ENCODE results near the gene FKBP4.
A peak's percentile ranks its signal among the peaks of the same experiment; 100 is the strongest.

FKBP4 gene

DNA sequence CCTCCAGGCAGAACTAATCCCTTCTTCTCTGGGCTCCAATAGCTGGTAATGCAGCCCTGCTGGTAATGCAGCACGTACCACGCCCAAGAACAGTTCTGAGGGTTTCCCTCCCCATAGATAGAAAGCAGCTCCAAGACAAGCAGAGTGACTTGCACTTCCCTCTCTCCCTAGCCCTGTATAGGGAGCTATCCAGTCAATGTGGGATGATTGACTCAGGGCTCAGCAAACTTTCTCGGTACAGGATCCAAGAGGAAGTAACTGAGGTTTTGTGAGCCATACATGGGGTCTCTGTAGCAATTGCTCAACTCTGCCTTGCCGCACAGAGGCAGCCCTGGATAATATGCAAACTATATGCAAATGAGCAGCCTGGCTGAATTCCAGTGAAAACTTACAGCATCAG is 15.5 kb upstream of the FKBP4 start:
- DNase-seq (ENCODE audit: low read depth): no peak

- no peak for DNase-seq (ENCODE audit: low read depth)
These were observed 10.7 kb upstream of the FKBP4 start for GRCh38 chr12:2783936-2784600.

GRCh38 chr12:2785017-2785416 is 9.8 kb upstream of the FKBP4 start:
- no peak for DNase-seq (ENCODE audit: low read depth)

- DNase-seq (ENCODE audit: low read depth): no peak
These were observed 3.7 kb upstream of the FKBP4 start for GRCh38 chr12:2791089-2791488.

GRCh38 chr12:2792671-2793500 is 1.9 kb upstream of the FKBP4 start:
- DNase-seq (ENCODE audit: low read depth): no peak

DNA sequence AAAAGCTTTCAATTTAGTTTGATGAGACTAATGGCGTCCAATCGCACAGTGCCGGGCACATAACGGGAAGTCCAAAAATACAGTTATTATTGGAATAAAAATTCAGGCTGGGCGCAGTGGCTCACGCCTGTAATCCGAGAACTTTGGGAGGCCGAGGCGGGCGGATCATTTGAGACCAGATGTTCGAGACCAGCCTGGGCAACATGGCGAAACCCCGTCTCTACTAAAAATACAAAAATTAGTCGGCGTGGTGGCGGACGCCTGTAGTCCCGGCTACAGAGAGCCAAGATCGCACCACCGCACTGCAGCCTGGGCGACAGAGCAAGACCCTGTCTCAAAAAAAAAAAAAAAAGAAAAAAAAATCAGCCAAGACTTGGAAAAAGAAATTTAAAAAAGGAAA is 1.2 kb upstream of the FKBP4 start:
- no peak for DNase-seq (ENCODE audit: low read depth)

DNA sequence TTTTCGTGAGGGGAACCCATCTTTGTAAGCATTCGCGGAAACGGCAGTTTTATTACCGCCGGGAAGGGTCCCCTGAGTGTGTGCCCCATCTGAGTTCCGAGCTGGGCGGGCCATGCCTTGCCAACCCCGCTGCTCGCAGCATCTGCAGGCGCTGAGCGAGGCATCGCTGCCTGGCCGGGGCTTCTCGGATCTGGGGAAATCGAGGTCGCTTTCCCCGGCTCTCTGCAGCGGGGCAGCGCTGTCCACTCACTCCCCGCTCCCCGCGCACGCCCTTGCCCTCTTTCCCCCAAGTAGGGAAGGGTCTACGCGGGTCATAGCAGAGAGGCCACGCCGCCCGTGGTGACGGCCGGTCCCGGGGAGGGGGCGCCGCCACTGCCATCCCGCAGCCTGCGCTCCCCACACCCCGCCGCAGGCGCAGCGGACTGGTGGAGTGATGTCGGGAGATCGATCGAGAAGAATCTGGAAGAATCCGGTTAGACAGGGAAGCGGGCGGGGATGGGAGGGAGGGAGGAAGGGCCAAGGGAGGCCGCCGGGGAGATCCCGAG is 507 bp upstream of the FKBP4 start:
- no peak for DNase-seq (ENCODE audit: low read depth)

DNA sequence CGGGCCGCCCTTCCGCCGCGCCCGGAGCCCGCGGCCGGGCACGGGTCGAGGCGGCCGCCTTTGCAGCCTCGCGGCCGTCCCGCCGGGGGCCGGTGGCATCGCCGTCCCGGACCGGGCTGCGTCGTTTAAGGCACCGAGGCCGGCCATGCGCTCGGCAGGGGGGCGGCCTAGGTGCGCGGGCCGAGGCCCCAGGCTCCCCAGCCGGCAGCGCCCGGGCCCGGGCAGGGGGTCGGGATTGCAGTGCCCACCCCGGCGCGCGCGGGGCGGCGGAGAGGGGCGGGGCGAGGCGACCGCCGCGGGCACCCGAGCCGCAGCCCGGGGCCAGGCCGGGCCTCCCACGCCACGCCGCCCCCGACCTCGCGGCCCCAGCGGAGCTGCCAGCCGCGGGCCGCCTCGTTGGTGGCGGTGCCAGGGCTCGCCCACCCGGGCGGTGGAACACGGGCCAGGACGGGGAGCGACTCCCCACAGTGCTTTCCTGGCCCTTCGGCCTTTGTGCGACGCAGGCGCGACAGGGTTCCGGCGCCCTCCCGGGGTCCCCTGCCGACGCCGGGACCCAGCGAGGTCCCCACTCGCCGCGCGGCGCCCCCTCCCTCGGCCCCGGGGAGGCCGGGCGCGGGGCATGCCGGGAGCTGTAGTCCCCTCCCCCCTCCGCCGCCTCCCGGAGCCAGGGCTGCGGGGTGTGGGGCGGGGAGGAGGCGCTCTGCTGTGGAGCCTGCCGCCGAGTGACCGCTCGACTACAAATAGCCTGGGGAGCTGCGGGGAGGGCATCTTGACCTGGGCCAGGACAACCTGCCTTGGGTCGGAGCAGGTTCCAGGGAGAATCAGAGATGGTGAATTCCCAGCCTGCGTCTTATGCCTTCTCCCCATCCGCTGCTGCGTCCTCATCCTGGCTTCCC is 769 bp downstream of the FKBP4 start:
- DNase-seq (ENCODE audit: low read depth): peak; percentile 25

DNA sequence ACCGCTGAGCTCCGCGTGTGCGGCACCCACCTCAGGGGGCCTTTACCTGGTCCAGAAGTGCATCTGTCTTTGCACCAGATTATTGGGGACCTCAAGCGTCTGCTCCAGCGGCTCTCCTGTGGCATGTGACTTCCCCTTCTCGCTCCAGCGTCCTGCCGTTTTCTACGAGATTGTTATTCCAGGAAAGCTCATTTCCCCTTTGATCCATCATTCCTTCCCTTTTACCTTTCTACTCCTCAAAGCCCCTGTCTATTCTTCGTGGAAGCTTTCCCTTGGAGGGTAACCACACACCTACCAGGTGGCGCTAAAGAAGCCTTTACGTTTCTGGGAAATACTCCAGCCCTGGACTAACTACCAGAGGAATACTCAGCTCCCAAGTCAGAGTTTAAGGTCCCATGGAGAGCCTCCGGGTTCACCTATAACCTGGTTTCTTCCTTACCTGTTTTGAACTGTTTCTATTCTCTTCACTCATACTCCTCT is 1.5 kb downstream of the FKBP4 start:
- DNase-seq (ENCODE audit: low read depth): no peak

GRCh38 chr12:2797721-2798418 is 3.1 kb downstream of the FKBP4 start:
- no peak for DNase-seq (ENCODE audit: low read depth)

DNA sequence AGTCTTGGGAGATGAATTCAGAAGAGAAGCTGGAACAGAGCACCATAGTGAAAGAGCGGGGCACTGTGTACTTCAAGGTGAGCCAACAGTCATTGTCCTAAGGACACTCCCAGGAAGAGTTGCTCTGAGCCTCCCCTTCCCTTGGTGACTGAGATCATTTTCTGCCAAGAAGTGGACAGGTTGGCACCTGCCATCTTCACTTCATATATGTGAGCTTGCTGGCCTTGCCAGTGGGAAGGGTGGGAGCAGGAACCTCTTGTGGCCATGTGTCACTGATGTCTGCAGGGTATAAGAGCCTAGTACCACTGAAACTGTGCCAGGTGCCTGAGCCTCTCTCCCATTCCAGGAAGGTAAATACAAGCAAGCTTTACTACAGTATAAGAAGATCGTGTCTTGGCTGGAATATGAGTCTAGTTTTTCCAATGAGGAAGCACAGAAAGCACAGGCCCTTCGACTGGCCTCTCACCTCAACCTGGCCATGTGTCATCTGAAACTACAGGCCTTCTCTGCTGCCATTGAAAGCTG is 5.3 kb downstream of the FKBP4 start:
- DNase-seq (ENCODE audit: low read depth): no peak

GRCh38 chr12:2801044-2801783 is 6.4 kb downstream of the FKBP4 start:
- no peak for DNase-seq (ENCODE audit: low read depth)

DNA sequence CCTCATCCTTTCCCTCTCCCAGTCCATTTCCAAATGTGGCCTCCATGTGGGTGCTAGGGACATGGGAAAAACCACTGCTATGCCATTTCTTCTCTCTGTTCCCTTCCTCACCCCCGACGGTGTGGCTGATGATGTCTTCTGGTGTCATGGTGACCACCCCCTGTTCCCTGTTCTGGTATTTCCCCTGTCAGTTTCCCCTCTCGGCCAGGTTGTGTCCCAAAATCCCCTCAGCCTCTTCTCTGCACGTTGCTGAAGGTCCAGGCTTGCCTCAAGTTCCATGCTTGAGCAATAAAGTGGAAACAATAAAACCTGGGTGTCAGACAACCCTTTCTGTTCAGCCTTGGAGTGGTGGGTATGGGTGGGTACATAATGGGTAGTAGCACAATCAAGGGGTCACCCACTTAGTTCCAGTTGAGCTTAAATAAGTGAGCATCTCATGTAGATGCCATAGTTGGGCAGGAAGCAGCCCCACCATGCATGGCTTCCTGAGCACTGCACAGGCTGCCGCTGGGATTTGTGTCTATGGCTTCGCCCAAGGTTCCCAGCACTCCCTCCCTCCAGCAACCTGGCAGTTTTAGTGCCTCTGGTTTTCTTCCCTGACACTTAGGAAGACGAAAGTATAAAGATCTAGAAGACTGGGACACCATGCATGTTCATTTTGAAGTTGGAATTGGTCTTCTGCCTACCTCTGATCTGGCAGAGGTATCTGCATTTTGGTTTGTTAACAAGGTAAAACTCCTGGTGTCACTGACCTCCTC is 9.0 kb downstream of the FKBP4 start:
- no peak for DNase-seq (ENCODE audit: low read depth)

GRCh38 chr12:2804393-2805142 is 9.8 kb downstream of the FKBP4 start:
- peak; percentile 24 for DNase-seq (ENCODE audit: low read depth)

- DNase-seq (ENCODE audit: low read depth): no peak
These were observed 10.4 kb downstream of the FKBP4 start for GRCh38 chr12:2805143-2805520.

DNA sequence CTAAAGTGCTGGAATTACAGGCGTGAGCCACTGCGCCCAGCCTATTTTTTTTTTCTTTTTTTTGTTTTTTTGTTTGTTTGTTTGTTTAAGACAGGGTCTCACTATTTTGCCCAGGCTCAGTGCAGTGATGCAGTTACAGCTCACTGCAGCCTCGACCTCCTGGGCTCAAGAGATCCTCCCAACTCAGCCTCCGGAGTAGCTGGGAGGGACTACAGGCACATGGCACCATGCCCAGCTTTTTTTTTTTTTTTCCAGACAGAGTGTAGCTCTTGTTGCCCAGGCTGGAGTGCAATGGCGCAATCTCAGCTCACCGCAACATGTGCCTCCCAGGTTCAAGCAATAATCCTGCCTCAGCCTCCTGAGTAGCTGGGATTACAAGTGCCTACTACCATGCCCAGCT is 11.9 kb downstream of the FKBP4 start:
- no peak for DNase-seq (ENCODE audit: low read depth)

- no peak for DNase-seq (ENCODE audit: low read depth)
These were observed 17.0 kb downstream of the FKBP4 start for GRCh38 chr12:2811801-2812200.

DNA sequence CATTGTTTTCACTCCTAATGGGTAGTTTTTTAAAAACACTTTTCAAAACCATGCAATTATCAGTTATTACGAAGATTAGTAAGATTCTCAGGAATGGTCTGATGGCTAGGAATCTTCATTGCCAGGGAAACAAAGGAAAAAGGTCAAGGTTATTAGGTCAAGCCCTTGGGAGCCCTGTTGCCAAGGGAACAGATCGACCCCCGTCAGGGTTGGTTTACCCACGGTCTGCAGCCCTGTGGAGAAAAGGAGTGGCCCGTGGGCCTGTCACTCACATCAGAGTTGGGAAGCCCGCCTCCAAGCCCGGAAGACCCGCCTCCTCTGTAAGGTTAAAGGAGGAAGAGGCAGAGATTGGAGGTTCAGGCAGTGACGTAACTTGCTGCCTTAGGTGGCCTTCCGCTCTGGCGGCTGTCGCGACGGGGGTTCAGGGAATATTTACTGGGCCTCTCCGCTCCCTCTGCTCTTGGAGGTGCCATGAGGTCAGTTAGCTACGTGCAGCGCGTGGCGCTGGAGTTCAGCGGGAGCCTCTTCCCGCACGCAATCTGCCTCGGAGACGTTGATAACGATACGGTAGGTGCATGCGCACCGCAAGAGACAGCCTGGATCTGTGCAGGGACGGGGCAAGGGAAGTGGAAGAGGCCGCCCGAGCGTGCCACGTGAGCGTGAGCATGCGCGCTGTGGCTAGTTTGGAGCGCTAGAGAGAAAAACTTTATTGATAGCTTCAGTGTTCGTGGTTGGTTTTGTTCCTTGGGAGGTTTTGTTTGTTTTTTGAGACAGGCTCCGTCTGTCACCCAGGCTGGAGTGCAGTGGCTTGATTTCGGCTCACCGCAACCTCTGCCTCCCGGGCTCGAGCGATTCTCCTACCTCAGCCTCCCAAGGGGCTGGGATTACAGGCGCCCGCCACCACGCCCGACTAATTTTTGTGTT is 17.8 kb downstream of the FKBP4 start, which contains the start of gene ITFG2:
ITFG2 (plus strand) TSS at position 379 of the 924 bp plus-strand sequence; CDS start at position 472, 93 bp downstream.
- DNase-seq (ENCODE audit: low read depth): peak; percentile 98

Data from GM04504 (cell line).